ENCODE results near the gene DISP3. TPM values are rescaled to one million over a fixed set of nuclear protein-coding genes. Genes with fewer than 3 reads are reported as not detected.

The DISP3 gene
- total RNA-seq, 3 donors from 2014 or later (not counting 1 experiment from before 2014, with no cell fraction given): 0.24 to 0.68 (median 0.60) TPM

- ATAC-seq (no peak), DNase-seq (no peak)
- 75% methylated on average over 8 of the region's 8 CpGs for WGBS (ENCODE audit: insufficient coverage)
- H3K27ac ChIP-seq (ENCODE audit: low read length): no peak overlapping the region
- Mint-ChIP-seq H3K27me3 (ENCODE audit: low read depth in 2 of 2) (no peaks in the 10 kb centered on the region), H3K4me1 (no peaks in the 10 kb centered on the region), H3K27ac (no peak overlapping the region), H3K36me3 (no peaks in the 10 kb centered on the region), H3K4me3 (no peak overlapping the region), H3K9me3 (no peaks in the 10 kb centered on the region)
- H3K4me1 ChIP-seq (ENCODE audit: control insufficient read depth, insufficient read depth, low read length): no peaks in the 10 kb centered on the region
- intact Hi-C loops (cut with micrococcal nuclease): no loop called here
- no peak for TF ChIP-seq CTCF (IDR thresholded peaks at IDR 0.05)
- no peaks in the 10 kb centered on the region for H3K9me3 ChIP-seq (ENCODE audit: control insufficient read depth, insufficient read depth, low read length)
- H3K4me3 ChIP-seq (ENCODE audit: low read length): no peak overlapping the region
- no peaks in the 10 kb centered on the region for H3K36me3 ChIP-seq (ENCODE audit: control insufficient read depth, insufficient read depth, low read length)
- H3K27me3 ChIP-seq (ENCODE audit: control insufficient read depth, insufficient read depth, low read length): no peaks in the 10 kb centered on the region
These were observed 43.7 kb downstream of the DISP3 start for GRCh38 chr1:11522400-11523235.

- H3K36me3 ChIP-seq (ENCODE audit: control insufficient read depth, insufficient read depth, low read length): no peaks in the 10 kb centered on the region
- no peak for ATAC-seq
- no peaks in the 10 kb centered on the region for H3K9me3 ChIP-seq (ENCODE audit: control insufficient read depth, insufficient read depth, low read length)
- no peak overlapping the region for H3K4me3 ChIP-seq (ENCODE audit: low read length)
- H3K4me1 ChIP-seq (ENCODE audit: control insufficient read depth, insufficient read depth, low read length): no peaks in the 10 kb centered on the region
- Mint-ChIP-seq H3K27ac (no peak overlapping the region), H3K4me1 (no peaks in the 10 kb centered on the region), H3K36me3 (no peaks in the 10 kb centered on the region), H3K9me3 (no peaks in the 10 kb centered on the region), H3K4me3 (no peak overlapping the region), H3K27me3 (ENCODE audit: low read depth in 2 of 2) (no peaks in the 10 kb centered on the region)
- no peak for TF ChIP-seq CTCF (IDR thresholded peaks at IDR 0.05)
- no peaks in the 10 kb centered on the region for H3K27me3 ChIP-seq (ENCODE audit: control insufficient read depth, insufficient read depth, low read length)
- no peak for DNase-seq
- intact Hi-C loops (cut with micrococcal nuclease): no loop called here
- H3K27ac ChIP-seq (ENCODE audit: low read length): no peak overlapping the region
- 84% methylated on average over 10 of the region's 10 CpGs for WGBS (ENCODE audit: insufficient coverage)
These were observed 44.3 kb downstream of the DISP3 start for GRCh38 chr1:11523261-11523660.

GRCh38 chr1:11523746-11524464 lies 45.0 kb downstream of the DISP3 start:
- Histone ChIP-seq H3K4me1 (ENCODE audit: control insufficient read depth, insufficient read depth, low read length) (no peaks in the 10 kb centered on the region), H3K27me3 (ENCODE audit: control insufficient read depth, insufficient read depth, low read length) (no peaks in the 10 kb centered on the region), H3K4me3 (ENCODE audit: low read length) (no peak overlapping the region), H3K36me3 (ENCODE audit: control insufficient read depth, insufficient read depth, low read length) (no peaks in the 10 kb centered on the region), H3K9me3 (ENCODE audit: control insufficient read depth, insufficient read depth, low read length) (no peaks in the 10 kb centered on the region), H3K27ac (ENCODE audit: low read length) (no peak overlapping the region)
- 82% methylated on average over 9 of the region's 9 CpGs for WGBS (ENCODE audit: insufficient coverage)
- no peaks in the 10 kb centered on the region for H3K27me3 Mint-ChIP-seq (ENCODE audit: low read depth in 2 of 2)
- H3K4me3 Mint-ChIP-seq: no peak overlapping the region
- TF ChIP-seq CTCF (IDR thresholded peaks at IDR 0.05): no peak
- no peaks in the 10 kb centered on the region for H3K4me1 Mint-ChIP-seq
- H3K36me3 Mint-ChIP-seq: no peaks in the 10 kb centered on the region
- H3K27ac Mint-ChIP-seq: no peak overlapping the region
- intact Hi-C loops (cut with micrococcal nuclease): no loop called here
- no peak for DNase-seq
- H3K9me3 Mint-ChIP-seq: no peaks in the 10 kb centered on the region
- ATAC-seq: no peak

Data from natural killer cell (primary cell).